K562 (cell line): Measurements from ENCODE around the gene CCPG1. TPM values are rescaled to one million over a fixed set of nuclear protein-coding genes. Genes with fewer than 3 reads are reported as not detected.

Source experiments
- ATAC-seq: fragments of 200-7000 bp; cut with Tn5 transposase; 3 replicates; pipeline ENCODE4 v1.9.1; 2020; ENCODE audit warnings: moderate library complexity
- BruUV-seq: library from RNA; stranded (reverse); fragments of 400-500 nt; replicated peaks from 2 replicates; lab custom pipeline; 2021; lab: Mats Ljungman, UMichigan
- CTCF ChIA-PET: fragments of 300-600 bp; formaldehyde crosslinking; extraction: SDS; loops from one replicate; lab custom pipeline; 2021; ENCODE audit warnings: low intra/inter-chr PET ratio; lab: Yijun Ruan, JAX
- POLR2A ChIA-PET: fragments of 300-600, 350-650 bp; sonication (Branson Sonifier 250); formaldehyde crosslinking; extraction: SDS; loops from one replicate; lab custom pipeline; 2021; ENCODE audit warnings: antibody characterized with exemption, inconsistent platforms; lab: Yijun Ruan, JAX
- DNase-seq, 4 experiments: peaks; one replicate each; pipeline versions ENCODE4 v3.0.0 to v3.0.0-alpha.2; 2011 to 2018; ENCODE audit warnings: low spot score in 3 of 4, mixed read lengths in 3 of 4; ENCODE audit errors: extremely low read depth in 1 of 4
- FAIRE-seq: peaks from 2 replicates; lab custom pipeline; 2011; peaks lifted over from hg19 to GRCh38; lab: Jason Lieb, UNC
- H2AFZ ChIP-seq: 2 replicates; pipeline ENCODE4 v1.6.0; 2011; ENCODE audit warnings: low read depth, low read length, control low read depth, inconsistent platforms
- H3K27ac ChIP-seq: fragments of 200-600 bp; 3 replicates; pipeline ENCODE4 v1.8.0; 2011; ENCODE audit warnings: low read depth, mild to moderate bottlenecking, control low read depth, inconsistent platforms, low read length, moderate library complexity, mixed read lengths; ENCODE audit errors: extremely low read depth
- H3K27me3 ChIP-seq, 2 experiments: fragments of 300-600 bp in 1 of 2; 2 replicates in 1 of 2; 3 replicates in 1 of 2; pipeline versions ENCODE4 v1.6.0 to v1.8.0; 2011; ENCODE audit warnings: inconsistent platforms in 2 of 2, low read length in 2 of 2, mild to moderate bottlenecking in 1 of 2, mixed read lengths in 1 of 2, moderate library complexity in 1 of 2; ENCODE audit not compliant: control insufficient read depth in 2 of 2, insufficient read depth in 2 of 2
- H3K36me3 ChIP-seq: fragments of 300-600 bp; 3 replicates; pipeline ENCODE4 v1.8.0; 2011; ENCODE audit warnings: mild to moderate bottlenecking, low read length, inconsistent platforms; ENCODE audit not compliant: control insufficient read depth, insufficient read depth
- H3K4me1 ChIP-seq, 2 experiments: fragments of 200-600 bp in 1 of 2; replicated peaks in 1 of 2; 2 replicates in 1 of 2; 3 replicates in 1 of 2; pipeline versions ENCODE4 v1.5.1 to v1.8.0; 2011; ENCODE audit warnings: inconsistent platforms in 2 of 2, low read length in 2 of 2, mild to moderate bottlenecking in 1 of 2, mixed read lengths in 1 of 2, moderate library complexity in 1 of 2; ENCODE audit not compliant: control insufficient read depth in 2 of 2, insufficient read depth in 2 of 2
- H3K4me2 ChIP-seq: 2 replicates; pipeline ENCODE4 v1.6.1; 2011; ENCODE audit warnings: low read length, control low read depth, inconsistent platforms, mixed read lengths; ENCODE audit not compliant: insufficient read depth
- H3K4me3 ChIP-seq: fragments of 200-600 bp; sonication (generic), shearing (Covaris generic); 2 replicates; pipeline ENCODE4 v1.5.1; 2016; ENCODE audit warnings: control low read depth, inconsistent platforms
- H3K79me2 ChIP-seq: fragments of 200-600 bp; 3 replicates; pipeline ENCODE4 v1.8.0; 2011; ENCODE audit warnings: low read length, inconsistent platforms; ENCODE audit not compliant: control insufficient read depth, insufficient read depth
- H3K9ac ChIP-seq, 2 experiments: 2 replicates each; pipeline versions ENCODE4 v1.6.0 to v1.6.1; 2011; ENCODE audit warnings: low read depth in 2 of 2, low read length in 2 of 2, control low read depth in 1 of 2, inconsistent platforms in 1 of 2, mild to moderate bottlenecking in 1 of 2, mixed read lengths in 1 of 2; ENCODE audit not compliant: insufficient read depth in 1 of 2
- H3K9me1 ChIP-seq: one replicate; pipeline ENCODE4 v1.6.0; 2011; ENCODE audit warnings: inconsistent platforms, mild to moderate bottlenecking, low read length, moderate library complexity; ENCODE audit not compliant: control insufficient read depth, insufficient read depth
- H3K9me3 ChIP-seq: replicated peaks from 2 replicates; pipeline ENCODE4 v1.5.1; 2011; ENCODE audit warnings: low read depth, low read length, inconsistent platforms; ENCODE audit not compliant: control insufficient read depth, insufficient read depth
- H4K20me1 ChIP-seq: replicated peaks from 2 replicates; pipeline ENCODE4 v1.6.1; 2011; ENCODE audit warnings: low read length, inconsistent platforms, mixed read lengths; ENCODE audit not compliant: control insufficient read depth, insufficient read depth
- MTA3 ChIP-seq: fragments of 450-650 bp; formaldehyde crosslinking; IDR thresholded peaks from 2 replicates; pipeline ENCODE4 v1.6.1; 2017; ENCODE audit warnings: mild to moderate bottlenecking, borderline replicate concordance
- POLR2B ChIP-seq: fragments of 450-650 bp; IDR thresholded peaks from 2 replicates; pipeline ENCODE4 v1.6.1; 2018; ENCODE audit warnings: low read depth; ENCODE audit not compliant: partially characterized antibody
- ZNF121 ChIP-seq: sonication (generic); formaldehyde crosslinking; conservative IDR thresholded peaks from 2 replicates; pipeline ENCODE4 v1.8.0; 2022; ENCODE audit warnings: missing genetic modification reagents
- WGBS: fragments of 100-300 bp; shearing (Covaris generic); methylation state at CpG from one replicate; pipeline ENCODE4 v1.1.6; 2016; ENCODE audit warnings: low coverage, mixed read lengths; ENCODE audit not compliant: insufficient coverage; ENCODE audit errors: missing lambda C conversion rate; 5-methylcytosine and 5-hydroxymethylcytosine counted together
- in situ Hi-C: fragments of 300-500 bp; cut with MboI; formaldehyde crosslinking; loops from 4 replicates; pipeline ENCODE4 v1.15.0; 2018; ENCODE audit warnings: inconsistent platforms, mixed read lengths
- intact Hi-C: fragments of 100-400 bp; cut with micrococcal nuclease; formaldehyde crosslinking; loops from 2 replicates; pipeline ENCODE4 v1.14.2; 2022
- polyA plus RNA-seq, 8 experiments: library from polyadenylated mRNA; depleted of rRNA in 4 of 8; stranded (reverse) in 5 of 8; unstranded in 3 of 8; fragments of >200 nt; fragmentation: Nextera tagmentation in 2 of 8; fragmentation: Illumina TruSeq in 1 of 8; extraction: Ambion mirVana in 2 of 8; extraction: Trizol in 1 of 8; gene quantifications; 2 replicates each; pipeline versions ENCODE4 v1.2.1 to v1.2.3, GENCODE V29; 2011 to 2014; ENCODE audit warnings: inconsistent platforms in 1 of 8, missing spikeins in 1 of 8
- total RNA-seq, 7 experiments: library from RNA; depleted of rRNA in 6 of 7; stranded (reverse); fragments of >200 nt in 6 of 7; fragmentation: Illumina TruSeq in 2 of 7; extraction: Trizol in 2 of 7; gene quantifications; 2 replicates each; pipeline versions ENCODE4 v1.2.1 to v1.2.3, GENCODE V29; 2011 to 2021; ENCODE audit warnings: low replicate concordance in 1 of 7
- TF ChIP-seq, protein P1 (sequence below): fragments of 200-600 bp; sonication (generic); IDR thresholded peaks from one replicate; pipeline ENCODE4 v1.6.1; 2012; ENCODE audit warnings: mild to moderate bottlenecking, low read depth, low read length, inconsistent platforms

The CCPG1 gene
- total and polyA plus RNA-seq, 9 of the 15 experiments (the other 6 are each of a cell fraction or from before 2014, with no cell fraction given) = 33.0 to 54.9 (median 41.1) TPM

DNA sequence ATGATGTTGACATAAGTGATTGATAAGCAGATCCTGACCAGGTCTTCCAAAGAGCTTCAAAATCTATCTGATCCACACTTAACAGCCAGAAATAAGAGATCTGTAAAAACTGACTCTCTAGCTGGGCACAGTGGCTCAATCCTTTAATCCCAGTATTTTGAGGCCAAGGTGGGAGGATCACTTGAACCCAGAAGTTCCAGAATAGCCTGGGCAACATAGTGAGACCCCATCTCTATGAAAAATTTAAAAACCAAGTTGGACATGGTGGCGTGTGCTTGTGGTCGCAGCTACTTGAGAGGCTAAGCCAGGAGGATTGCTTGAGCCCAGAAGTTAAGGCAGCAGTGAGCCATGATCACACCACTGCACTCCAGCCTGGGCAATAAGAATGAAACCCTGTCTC, 45.5 kb downstream of the CCPG1 start:
- no TSS peak for BruUV-seq
- no peaks in the 10 kb centered on the region for H3K9me3 ChIP-seq
- no peaks in the 10 kb centered on the region for H3K27me3 ChIP-seq
- no peak overlapping the region for H3K9ac ChIP-seq
- H2AFZ ChIP-seq = no peak overlapping the region
- TF ChIP-seq ZNF121 (CRISPR knock-in tag) (peak; percentile 73), POLR2B (no peak)
- no peak for FAIRE-seq
- no peak for DNase-seq
- POLR2A ChIA-PET = interaction anchor here (0.7 to 1.6 kb wide), 2 partner anchors 23 to 78 kb away, joined by 3 read pairs; no protein-coding TSS in a partner anchor
- intact Hi-C loops (no loop called here), in situ Hi-C loops (no loop called here)
- ATAC-seq = no peak
- 100% methylated on average over 2 of the region's 2 CpGs for WGBS
- no peak overlapping the region for H3K4me3 ChIP-seq
- no peaks in the 10 kb centered on the region for H3K9me1 ChIP-seq
- CTCF ChIA-PET = no interaction called here
- no peak overlapping the region for H3K27ac ChIP-seq
- no peak overlapping the region for H3K4me2 ChIP-seq
- no peaks in the 10 kb centered on the region for H3K79me2 ChIP-seq
- no peaks in the 10 kb centered on the region for H3K4me1 ChIP-seq
- H4K20me1 ChIP-seq = no peaks in the 10 kb centered on the region
- H3K36me3 ChIP-seq = peaks cover 39% of the 10 kb centered on the region; the same call in 2 of the 3 replicates

DNA sequence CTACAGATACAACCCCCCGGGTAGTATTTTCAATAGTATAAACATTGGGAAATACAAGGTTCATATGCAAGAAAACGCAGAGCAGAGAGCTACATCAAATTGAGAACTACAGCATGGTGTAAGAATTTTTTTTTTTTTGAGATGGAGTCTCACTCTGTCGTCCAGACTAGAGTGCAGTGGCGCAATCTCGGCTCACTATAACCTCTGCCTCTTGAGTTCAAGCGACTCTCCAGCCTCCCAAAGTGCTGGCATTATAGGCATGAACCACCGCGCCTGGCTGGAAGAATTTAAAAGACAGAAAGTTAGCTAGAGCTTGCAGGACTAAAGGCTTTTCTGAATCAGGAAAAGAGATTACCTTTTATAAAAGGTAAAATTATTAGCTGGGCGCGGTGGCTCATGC, 47.1 kb downstream of the CCPG1 start:
- Histone ChIP-seq H3K27ac (no peak overlapping the region), H3K36me3 (peaks cover 39% of the 10 kb centered on the region; the same call in 2 of the 3 replicates), H3K4me1 (no peaks in the 10 kb centered on the region), H3K4me3 (no peak overlapping the region), H3K79me2 (no peaks in the 10 kb centered on the region), H3K9me3 (no peaks in the 10 kb centered on the region), H3K9me1 (no peaks in the 10 kb centered on the region), H2AFZ (no peak overlapping the region), H3K4me2 (no peak overlapping the region), H3K27me3 (no peaks in the 10 kb centered on the region), H3K9ac (no peak overlapping the region), H4K20me1 (no peaks in the 10 kb centered on the region)
- 96% methylated on average over 10 of the region's 10 CpGs for WGBS
- BruUV-seq = no TSS peak
- DNase-seq (no peak), ATAC-seq (no peak), FAIRE-seq (no peak)
- in situ Hi-C loops = no loop called here
- CTCF ChIA-PET = no interaction called here
- POLR2A ChIA-PET = no interaction called here
- intact Hi-C loops = no loop called here
- TF ChIP-seq MTA3 (no peak), ZNF121 (CRISPR knock-in tag) (no peak)
- TF ChIP-seq, protein P1, sequence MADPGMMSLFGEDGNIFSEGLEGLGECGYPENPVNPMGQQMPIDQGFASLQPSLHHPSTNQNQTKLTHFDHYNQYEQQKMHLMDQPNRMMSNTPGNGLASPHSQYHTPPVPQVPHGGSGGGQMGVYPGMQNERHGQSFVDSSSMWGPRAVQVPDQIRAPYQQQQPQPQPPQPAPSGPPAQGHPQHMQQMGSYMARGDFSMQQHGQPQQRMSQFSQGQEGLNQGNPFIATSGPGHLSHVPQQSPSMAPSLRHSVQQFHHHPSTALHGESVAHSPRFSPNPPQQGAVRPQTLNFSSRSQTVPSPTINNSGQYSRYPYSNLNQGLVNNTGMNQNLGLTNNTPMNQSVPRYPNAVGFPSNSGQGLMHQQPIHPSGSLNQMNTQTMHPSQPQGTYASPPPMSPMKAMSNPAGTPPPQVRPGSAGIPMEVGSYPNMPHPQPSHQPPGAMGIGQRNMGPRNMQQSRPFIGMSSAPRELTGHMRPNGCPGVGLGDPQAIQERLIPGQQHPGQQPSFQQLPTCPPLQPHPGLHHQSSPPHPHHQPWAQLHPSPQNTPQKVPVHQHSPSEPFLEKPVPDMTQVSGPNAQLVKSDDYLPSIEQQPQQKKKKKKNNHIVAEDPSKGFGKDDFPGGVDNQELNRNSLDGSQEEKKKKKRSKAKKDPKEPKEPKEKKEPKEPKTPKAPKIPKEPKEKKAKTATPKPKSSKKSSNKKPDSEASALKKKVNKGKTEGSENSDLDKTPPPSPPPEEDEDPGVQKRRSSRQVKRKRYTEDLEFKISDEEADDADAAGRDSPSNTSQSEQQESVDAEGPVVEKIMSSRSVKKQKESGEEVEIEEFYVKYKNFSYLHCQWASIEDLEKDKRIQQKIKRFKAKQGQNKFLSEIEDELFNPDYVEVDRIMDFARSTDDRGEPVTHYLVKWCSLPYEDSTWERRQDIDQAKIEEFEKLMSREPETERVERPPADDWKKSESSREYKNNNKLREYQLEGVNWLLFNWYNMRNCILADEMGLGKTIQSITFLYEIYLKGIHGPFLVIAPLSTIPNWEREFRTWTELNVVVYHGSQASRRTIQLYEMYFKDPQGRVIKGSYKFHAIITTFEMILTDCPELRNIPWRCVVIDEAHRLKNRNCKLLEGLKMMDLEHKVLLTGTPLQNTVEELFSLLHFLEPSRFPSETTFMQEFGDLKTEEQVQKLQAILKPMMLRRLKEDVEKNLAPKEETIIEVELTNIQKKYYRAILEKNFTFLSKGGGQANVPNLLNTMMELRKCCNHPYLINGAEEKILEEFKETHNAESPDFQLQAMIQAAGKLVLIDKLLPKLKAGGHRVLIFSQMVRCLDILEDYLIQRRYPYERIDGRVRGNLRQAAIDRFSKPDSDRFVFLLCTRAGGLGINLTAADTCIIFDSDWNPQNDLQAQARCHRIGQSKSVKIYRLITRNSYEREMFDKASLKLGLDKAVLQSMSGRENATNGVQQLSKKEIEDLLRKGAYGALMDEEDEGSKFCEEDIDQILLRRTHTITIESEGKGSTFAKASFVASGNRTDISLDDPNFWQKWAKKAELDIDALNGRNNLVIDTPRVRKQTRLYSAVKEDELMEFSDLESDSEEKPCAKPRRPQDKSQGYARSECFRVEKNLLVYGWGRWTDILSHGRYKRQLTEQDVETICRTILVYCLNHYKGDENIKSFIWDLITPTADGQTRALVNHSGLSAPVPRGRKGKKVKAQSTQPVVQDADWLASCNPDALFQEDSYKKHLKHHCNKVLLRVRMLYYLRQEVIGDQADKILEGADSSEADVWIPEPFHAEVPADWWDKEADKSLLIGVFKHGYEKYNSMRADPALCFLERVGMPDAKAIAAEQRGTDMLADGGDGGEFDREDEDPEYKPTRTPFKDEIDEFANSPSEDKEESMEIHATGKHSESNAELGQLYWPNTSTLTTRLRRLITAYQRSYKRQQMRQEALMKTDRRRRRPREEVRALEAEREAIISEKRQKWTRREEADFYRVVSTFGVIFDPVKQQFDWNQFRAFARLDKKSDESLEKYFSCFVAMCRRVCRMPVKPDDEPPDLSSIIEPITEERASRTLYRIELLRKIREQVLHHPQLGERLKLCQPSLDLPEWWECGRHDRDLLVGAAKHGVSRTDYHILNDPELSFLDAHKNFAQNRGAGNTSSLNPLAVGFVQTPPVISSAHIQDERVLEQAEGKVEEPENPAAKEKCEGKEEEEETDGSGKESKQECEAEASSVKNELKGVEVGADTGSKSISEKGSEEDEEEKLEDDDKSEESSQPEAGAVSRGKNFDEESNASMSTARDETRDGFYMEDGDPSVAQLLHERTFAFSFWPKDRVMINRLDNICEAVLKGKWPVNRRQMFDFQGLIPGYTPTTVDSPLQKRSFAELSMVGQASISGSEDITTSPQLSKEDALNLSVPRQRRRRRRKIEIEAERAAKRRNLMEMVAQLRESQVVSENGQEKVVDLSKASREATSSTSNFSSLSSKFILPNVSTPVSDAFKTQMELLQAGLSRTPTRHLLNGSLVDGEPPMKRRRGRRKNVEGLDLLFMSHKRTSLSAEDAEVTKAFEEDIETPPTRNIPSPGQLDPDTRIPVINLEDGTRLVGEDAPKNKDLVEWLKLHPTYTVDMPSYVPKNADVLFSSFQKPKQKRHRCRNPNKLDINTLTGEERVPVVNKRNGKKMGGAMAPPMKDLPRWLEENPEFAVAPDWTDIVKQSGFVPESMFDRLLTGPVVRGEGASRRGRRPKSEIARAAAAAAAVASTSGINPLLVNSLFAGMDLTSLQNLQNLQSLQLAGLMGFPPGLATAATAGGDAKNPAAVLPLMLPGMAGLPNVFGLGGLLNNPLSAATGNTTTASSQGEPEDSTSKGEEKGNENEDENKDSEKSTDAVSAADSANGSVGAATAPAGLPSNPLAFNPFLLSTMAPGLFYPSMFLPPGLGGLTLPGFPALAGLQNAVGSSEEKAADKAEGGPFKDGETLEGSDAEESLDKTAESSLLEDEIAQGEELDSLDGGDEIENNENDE = no peak
